HepG2 (cell line): ENCODE results near the gene TRMT1L.

Source experiments
- JUN ChIP-seq: sonication (generic); formaldehyde crosslinking; IDR thresholded peaks from 2 replicates; pipeline ENCODE4 v1.4.0; 2020; ENCODE audit warnings: mild to moderate bottlenecking, missing genetic modification reagents
- POLR2A ChIP-seq, 2 experiments: IDR thresholded peaks; 2 replicates each; pipeline ENCODE4 v1.6.1; 2011; ENCODE audit warnings: low read depth in 2 of 2, low read length in 2 of 2, mild to moderate bottlenecking in 1 of 2, moderate library complexity in 1 of 2; ENCODE audit not compliant: insufficient read depth in 1 of 2
- ZBTB21 ChIP-seq: sonication (generic); formaldehyde crosslinking; IDR thresholded peaks from 2 replicates; pipeline ENCODE4 v1.4.0; 2020; ENCODE audit warnings: missing genetic modification reagents
- TF ChIP-seq, protein P1 (sequence below): sonication (generic); IDR thresholded peaks from 2 replicates; pipeline ENCODE4 v1.6.1; 2016; ENCODE audit warnings: low read depth, borderline replicate concordance

DNA sequence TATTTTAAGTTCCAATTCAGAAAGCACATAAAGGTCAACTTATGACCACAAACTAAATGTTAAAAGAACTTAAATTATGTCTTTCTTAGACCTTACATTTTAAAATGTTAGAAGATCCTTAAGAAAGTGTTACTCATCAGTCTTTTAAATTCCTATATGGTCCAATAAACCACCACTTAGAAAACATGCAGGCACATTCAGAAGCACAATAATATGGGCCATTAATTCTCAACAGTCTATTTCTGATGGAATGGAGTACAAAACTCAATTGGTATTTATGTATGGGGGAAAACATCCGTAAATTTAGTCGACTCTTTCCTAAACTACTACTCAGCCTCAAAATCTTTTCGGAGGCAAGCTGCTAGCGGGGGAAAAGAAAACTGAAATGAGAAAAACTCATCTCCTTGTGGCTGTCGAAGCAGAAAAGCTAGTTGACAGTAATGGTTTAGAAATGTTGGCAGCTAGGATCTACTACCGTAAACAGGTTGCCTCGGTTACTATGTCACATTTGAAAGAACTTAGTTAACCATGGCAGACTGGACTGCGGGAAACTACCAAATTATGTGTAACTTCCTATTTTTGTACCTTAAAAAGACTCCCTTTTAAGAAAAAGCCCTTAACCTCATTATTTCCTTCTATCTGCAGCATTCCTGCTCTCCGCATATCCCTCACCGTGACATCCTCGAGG is 1.0 kb downstream of the TRMT1L start:
- TF ChIP-seq POLR2A (IDR thresholded peaks at IDR 0.05; ENCODE audit: insufficient read depth in 1 of 2, low read depth in 2 of 2, low read length in 2 of 2), result no peak
- TF ChIP-seq ZBTB21, result no peak
- no peak for TF ChIP-seq JUN (CRISPR knock-in tag)
- TF ChIP-seq, protein P1, sequence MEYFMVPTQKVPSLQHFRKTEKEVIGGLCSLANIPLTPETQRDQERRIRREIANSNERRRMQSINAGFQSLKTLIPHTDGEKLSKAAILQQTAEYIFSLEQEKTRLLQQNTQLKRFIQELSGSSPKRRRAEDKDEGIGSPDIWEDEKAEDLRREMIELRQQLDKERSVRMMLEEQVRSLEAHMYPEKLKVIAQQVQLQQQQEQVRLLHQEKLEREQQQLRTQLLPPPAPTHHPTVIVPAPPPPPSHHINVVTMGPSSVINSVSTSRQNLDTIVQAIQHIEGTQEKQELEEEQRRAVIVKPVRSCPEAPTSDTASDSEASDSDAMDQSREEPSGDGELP, result no peak
